Lung (tissue), 12 donors: ENCODE measurements around the gene KRTAP10-8. TPM values are rescaled to one million over a fixed set of nuclear protein-coding genes. Genes with fewer than 3 reads are reported as not detected.
"Not testable (repeated sequence)": the region's sequence is repeated elsewhere in the genome, so short reads cannot be mapped to it uniquely, and the experiment has no call there.

Source experiments
- ATAC-seq: fragments of 200-7000 bp; cut with Tn5 transposase; one replicate; pipeline ENCODE4 v1.9.1; 2020; ENCODE audit warnings: moderate number of reproducible peaks; ENCODE audit not compliant: insufficient read depth, low FRiP score
- DNase-seq, 3 donors: peaks; one replicate each; pipeline ENCODE4 v3.0.0-alpha.2; 2013 to 2017
- H3K27ac ChIP-seq, 2 donors: one replicate each; pipeline ENCODE4 v1.5.1; 2013; ENCODE audit warnings: mild to moderate bottlenecking in 2 of 2, moderate library complexity in 2 of 2, control low read depth in 1 of 2, inconsistent platforms in 1 of 2, low read depth in 1 of 2, low read length in 1 of 2
- H3K27me3 ChIP-seq, 3 donors: one replicate each; pipeline ENCODE4 v1.5.1; 2013; ENCODE audit warnings: low read length in 2 of 3; ENCODE audit not compliant: control insufficient read depth in 3 of 3, insufficient read depth in 3 of 3
- H3K36me3 ChIP-seq, 4 donors: one replicate each; pipeline ENCODE4 v1.5.1; 2013; ENCODE audit warnings: low read length in 4 of 4, mild to moderate bottlenecking in 1 of 4, moderate library complexity in 1 of 4; ENCODE audit not compliant: control insufficient read depth in 4 of 4, insufficient read depth in 4 of 4
- H3K4me1 ChIP-seq, 5 donors: one replicate each; pipeline ENCODE4 v1.5.1; 2013; ENCODE audit warnings: low read length in 5 of 5, mild to moderate bottlenecking in 2 of 5, moderate library complexity in 1 of 5; ENCODE audit not compliant: control insufficient read depth in 5 of 5, insufficient read depth in 5 of 5
- H3K4me3 ChIP-seq: one replicate; pipeline ENCODE4 v1.5.1; 2013; ENCODE audit warnings: mild to moderate bottlenecking, control low read depth, moderate library complexity
- H3K9ac ChIP-seq, 2 donors: one replicate each; pipeline ENCODE4 v1.5.1; 2013; ENCODE audit warnings: low read length in 2 of 2, control low read depth in 1 of 2; ENCODE audit not compliant: insufficient read depth in 1 of 2
- H3K9me3 ChIP-seq, 4 donors: one replicate each; pipeline ENCODE4 v1.5.1; 2013; ENCODE audit warnings: low read length in 3 of 4, mild to moderate bottlenecking in 1 of 4, moderate library complexity in 1 of 4; ENCODE audit not compliant: control insufficient read depth in 4 of 4, insufficient read depth in 3 of 4
- WGBS, 2 donors: extraction: QIAGEN DNeasy Blood & Tissue Kit; methylation state at CpG; one replicate each; pipeline ENCODE4 v1.1.7; 2013; 5-methylcytosine and 5-hydroxymethylcytosine counted together
- polyA plus RNA-seq, 2 donors: library from polyadenylated mRNA; stranded (reverse); fragments of 200-250 nt; gene quantifications; one replicate each; pipeline ENCODE4 v1.2.1, GENCODE V29; 2013
- total RNA-seq, 2 donors: library from RNA; depleted of rRNA in 1 of 2; stranded (reverse); fragments of >200 nt in 1 of 2; gene quantifications; one replicate each; pipeline ENCODE4 v1.2.1, GENCODE V29; 2014 to 2021
- TF ChIP-seq, protein P1 (sequence below): IDR thresholded peaks from 2 replicates; pipeline ENCODE4 v1.5.1; 2012; ENCODE audit warnings: mild to moderate bottlenecking; ENCODE audit errors: control extremely low read depth, extremely low read depth
- donor health status: control.
- donor health status: control.
- donor health status: Bipolar disorder and iron deficiency.
- donor health status: healthy.
- donor health status: DM: yes; HTN: yes; CAD: no.

KRTAP10-8 gene
- total and polyA plus RNA-seq, 4 donors = not detected

DNA sequence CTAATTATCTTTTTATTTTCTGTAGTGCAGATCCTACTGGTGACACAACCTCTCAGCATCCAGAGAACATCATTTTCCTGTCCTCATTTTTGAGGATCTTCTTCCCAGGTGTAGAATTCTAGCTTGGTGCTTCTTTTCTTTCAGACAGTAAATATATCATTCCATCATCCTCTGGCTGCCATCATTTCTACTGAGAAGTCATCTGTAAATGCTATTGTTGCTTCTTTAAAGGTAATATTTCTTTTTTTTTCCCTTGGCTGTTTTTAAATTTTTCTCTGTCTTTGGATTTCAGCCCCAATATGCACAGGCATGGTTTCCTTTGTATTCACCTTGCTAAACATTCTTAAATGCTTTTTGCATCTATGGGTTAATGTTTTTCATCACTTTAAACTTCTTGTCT is 11.7 kb downstream of the KRTAP10-8 start:
- H3K27ac ChIP-seq = no peak overlapping the region
- H3K4me3 ChIP-seq = no peak overlapping the region
- no peak for ATAC-seq
- no peak overlapping the region for H3K9ac ChIP-seq
- no peak for DNase-seq
- peaks cover 0 to 13% (median 7%) of the 10 kb centered on the region in 4 donors for H3K9me3 ChIP-seq
- peaks cover 0 to under 1% (median 0%) of the 10 kb centered on the region in 5 donors for H3K4me1 ChIP-seq
- no peaks in the 10 kb centered on the region for H3K27me3 ChIP-seq
- TF ChIP-seq, protein P1, sequence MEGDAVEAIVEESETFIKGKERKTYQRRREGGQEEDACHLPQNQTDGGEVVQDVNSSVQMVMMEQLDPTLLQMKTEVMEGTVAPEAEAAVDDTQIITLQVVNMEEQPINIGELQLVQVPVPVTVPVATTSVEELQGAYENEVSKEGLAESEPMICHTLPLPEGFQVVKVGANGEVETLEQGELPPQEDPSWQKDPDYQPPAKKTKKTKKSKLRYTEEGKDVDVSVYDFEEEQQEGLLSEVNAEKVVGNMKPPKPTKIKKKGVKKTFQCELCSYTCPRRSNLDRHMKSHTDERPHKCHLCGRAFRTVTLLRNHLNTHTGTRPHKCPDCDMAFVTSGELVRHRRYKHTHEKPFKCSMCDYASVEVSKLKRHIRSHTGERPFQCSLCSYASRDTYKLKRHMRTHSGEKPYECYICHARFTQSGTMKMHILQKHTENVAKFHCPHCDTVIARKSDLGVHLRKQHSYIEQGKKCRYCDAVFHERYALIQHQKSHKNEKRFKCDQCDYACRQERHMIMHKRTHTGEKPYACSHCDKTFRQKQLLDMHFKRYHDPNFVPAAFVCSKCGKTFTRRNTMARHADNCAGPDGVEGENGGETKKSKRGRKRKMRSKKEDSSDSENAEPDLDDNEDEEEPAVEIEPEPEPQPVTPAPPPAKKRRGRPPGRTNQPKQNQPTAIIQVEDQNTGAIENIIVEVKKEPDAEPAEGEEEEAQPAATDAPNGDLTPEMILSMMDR = no peak
- no peaks in the 10 kb centered on the region for H3K36me3 ChIP-seq

DNA sequence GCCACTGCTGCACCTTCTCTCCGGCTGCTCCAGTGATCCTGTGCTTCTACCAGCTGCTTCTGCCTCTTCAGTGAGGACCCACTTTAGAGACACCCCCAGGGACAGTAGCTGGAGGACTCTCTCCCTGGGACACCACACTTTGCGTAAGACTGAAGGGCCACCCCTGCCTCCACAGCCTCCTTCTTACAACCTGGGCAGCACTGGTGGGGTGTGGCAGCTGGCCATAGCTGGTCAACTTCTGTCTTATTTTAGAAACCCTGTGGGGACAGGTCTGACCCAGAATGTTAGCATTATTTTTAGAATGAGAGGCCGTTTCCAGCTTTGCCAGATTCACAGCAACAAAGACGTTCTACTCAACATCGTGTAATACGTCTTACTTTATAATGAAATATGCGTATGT is 13.9 kb downstream of the KRTAP10-8 start:
- Histone ChIP-seq H3K9me3 (peaks cover 0 to 15% (median 9%) of the 10 kb centered on the region in 4 donors), H3K27ac (no peak overlapping the region), H3K4me1 (peaks cover 0 to 2% (median 0%) of the 10 kb centered on the region in 5 donors), H3K9ac (no peak overlapping the region), H3K4me3 (no peak overlapping the region), H3K36me3 (no peaks in the 10 kb centered on the region), H3K27me3 (no peaks in the 10 kb centered on the region)
- TF ChIP-seq, protein P1 = no peak
- ATAC-seq (no peak), DNase-seq (no peak)
- WGBS, 2 donors = 92% methylated on average over 7 of the region's 7 CpGs

DNA sequence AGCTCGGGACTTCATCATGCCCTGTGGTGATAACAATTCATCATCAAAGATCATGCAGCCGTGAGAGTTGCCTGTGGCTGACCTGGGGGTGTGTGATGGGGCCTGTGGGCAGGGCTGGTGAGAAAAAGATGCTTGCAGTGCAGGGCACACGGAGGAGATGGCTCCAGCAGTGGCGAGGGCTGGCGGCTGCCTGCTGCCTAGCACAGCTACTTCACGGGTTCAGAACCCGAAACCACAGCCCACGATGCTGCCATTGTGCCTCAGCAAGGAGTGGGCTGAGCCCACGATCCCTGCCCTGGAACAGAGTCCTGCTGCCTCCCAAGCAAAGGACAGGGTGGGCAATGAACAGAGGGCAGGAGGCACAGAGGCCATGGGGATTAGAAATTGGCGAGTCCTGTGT is 14.4 kb downstream of the KRTAP10-8 start:
- H3K27ac ChIP-seq = no peak overlapping the region
- TF ChIP-seq, protein P1 = no peak
- no peak overlapping the region for H3K4me3 ChIP-seq
- H3K27me3 ChIP-seq = no peaks in the 10 kb centered on the region
- no peaks in the 10 kb centered on the region for H3K36me3 ChIP-seq
- ATAC-seq (no peak), DNase-seq (no peak)
- H3K9me3 ChIP-seq = peaks cover 0 to 15% (median 11%) of the 10 kb centered on the region in 4 donors
- peaks cover 0 to 2% (median 0%) of the 10 kb centered on the region in 5 donors for H3K4me1 ChIP-seq
- no peak overlapping the region for H3K9ac ChIP-seq
- WGBS, 2 donors = 78 to 81% methylated on average over 10 of the region's 10 CpGs

DNA sequence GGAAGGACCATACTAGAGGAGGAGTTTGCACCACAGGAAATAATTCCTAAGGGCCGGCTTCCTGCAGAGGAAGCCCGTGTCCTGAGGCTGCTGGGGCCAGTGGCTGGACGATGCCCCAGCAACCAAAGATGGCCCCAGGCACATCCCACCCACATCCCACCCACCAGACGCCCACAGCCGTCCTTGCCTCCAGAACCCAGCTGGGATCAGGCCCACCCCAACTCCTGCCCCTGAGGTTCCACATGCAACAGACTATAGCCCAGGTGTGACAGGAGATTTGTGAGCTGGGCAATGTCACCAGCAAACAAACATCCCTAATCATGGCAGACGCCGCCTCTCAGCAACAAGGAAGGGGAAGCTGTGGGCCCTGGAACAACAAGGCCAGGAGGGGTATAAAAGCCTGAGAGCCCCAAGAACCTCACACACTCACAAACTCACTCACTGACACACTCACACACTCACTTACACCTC is 14.8 kb downstream of the KRTAP10-8 start, which contains the start of gene KRTAP10-9:
TSS of gene KRTAP10-9 (plus strand) at position 421 of the 471 bp plus-strand sequence. CDS start 79 bp downstream, outside the sequence.
- ATAC-seq (no peak), DNase-seq (no peak)
- H3K27ac ChIP-seq = no peak within 1 kb of the TSS
- H3K27me3 ChIP-seq = no peaks in the 10 kb centered on the region
- no peak within 1 kb of the TSS for H3K9ac ChIP-seq
- TF ChIP-seq, protein P1 = no peak
- WGBS, 2 donors = 52 to 55% methylated on average over 7 of the region's 7 CpGs
- no peak within 1 kb of the TSS for H3K4me3 ChIP-seq
- H3K9me3 ChIP-seq = peaks cover 0 to 14% (median 12%) of the 10 kb centered on the region in 4 donors
- H3K4me1 ChIP-seq = peaks cover 0 to 2% (median 0%) of the 10 kb centered on the region in 5 donors
- H3K36me3 ChIP-seq = no peaks in the 10 kb centered on the region

DNA sequence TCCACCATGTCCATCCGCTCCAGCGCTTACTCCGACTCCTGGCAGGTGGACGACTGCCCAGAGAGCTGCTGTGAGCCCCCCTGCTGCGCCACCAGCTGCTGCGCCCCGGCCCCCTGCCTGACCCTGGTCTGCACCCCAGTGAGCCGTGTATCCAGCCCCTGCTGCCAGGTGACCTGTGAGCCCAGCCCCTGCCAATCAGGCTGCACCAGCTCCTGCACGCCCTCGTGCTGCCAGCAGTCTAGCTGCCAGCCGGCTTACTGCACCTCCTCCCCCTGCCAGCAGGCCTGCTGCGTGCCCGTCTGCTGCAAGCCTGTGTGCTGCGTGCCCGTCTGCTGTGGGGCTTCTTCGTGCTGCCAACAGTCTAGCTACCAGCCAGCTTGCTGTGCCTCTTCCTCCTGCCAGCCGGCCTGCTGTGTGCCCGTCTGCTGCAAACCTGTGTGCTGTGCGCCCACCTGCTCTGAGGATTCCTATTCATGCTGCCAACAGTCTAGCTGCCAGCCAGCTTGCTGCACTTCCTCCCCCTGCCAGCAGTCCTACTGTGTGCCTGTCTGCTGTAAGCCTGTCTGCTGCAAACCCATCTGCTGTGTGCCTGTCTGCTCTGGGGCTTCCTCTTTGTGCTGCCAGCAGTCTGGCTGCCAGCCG is 15.4 kb downstream of the KRTAP10-8 start:
- 83 to 85% methylated on average over 15 to 20 of the region's 20 CpGs for whole genome bisulfite sequencing, 2 donors
- peaks cover 0 to 14% (median 13%) of the 10 kb centered on the region in 4 donors for H3K9me3 ChIP-seq
- not testable (repeated sequence) for H3K36me3 ChIP-seq, H3K4me3 ChIP-seq, H3K9ac ChIP-seq, H3K4me1 ChIP-seq, DNase-seq, H3K27me3 ChIP-seq, H3K27ac ChIP-seq, ATAC-seq
